Left ventricle myocardium inferior (tissue), 1 donor: ENCODE data around the gene LDB2. TPM values are rescaled to one million over a fixed set of nuclear protein-coding genes. Genes with fewer than 3 reads are reported as not detected.

Experiments used
- DNase-seq: peaks from one replicate; pipeline ENCODE4 v3.0.0-alpha.2; 2020
- H3K27ac ChIP-seq: fragments of 200-600 bp; replicated peaks from 2 replicates; pipeline ENCODE4 v1.8.0; 2021
- H3K27me3 ChIP-seq: fragments of 200-600 bp; 2 replicates; pipeline ENCODE4 v1.8.0; 2021; ENCODE audit warnings: low read depth
- H3K36me3 ChIP-seq: fragments of 200-600 bp; 2 replicates; pipeline ENCODE4 v1.8.0; 2021
- H3K4me1 ChIP-seq: fragments of 200-600 bp; 2 replicates; pipeline ENCODE4 v1.8.0; 2021
- H3K4me3 ChIP-seq: fragments of 200-600 bp; 2 replicates; pipeline ENCODE4 v1.8.0; 2021; ENCODE audit warnings: mild to moderate bottlenecking, moderate library complexity
- H3K9me3 ChIP-seq: fragments of 200-600 bp; replicated peaks from 2 replicates; pipeline ENCODE4 v1.8.0; 2021
- intact Hi-C: fragments of 100-400 bp; cut with micrococcal nuclease; formaldehyde crosslinking; loops from one replicate; pipeline ENCODE4 v1.11.0; 2022
- total RNA-seq: library from RNA; stranded (reverse); fragmentation: NEBNext Ultra II Directional; extraction: Animal tissue kit (Norgen Biotek cat#: 25700); gene quantifications from one replicate; pipeline ENCODE4 v1.2.1, GENCODE V29; 2021
- TF ChIP-seq, protein P1 (sequence below): fragments of 200-600 bp; IDR thresholded peaks from 2 replicates; pipeline ENCODE4 v1.8.0; 2021; ENCODE audit warnings: antibody characterized with exemption, mild to moderate bottlenecking, borderline replicate concordance
- donor health status: DM: no; HTN: yes; CAD: no; lungs with severe emphysema.

The LDB2 gene
- total RNA-seq, 1 donor from 2014 or later, result 29.6 TPM

DNA sequence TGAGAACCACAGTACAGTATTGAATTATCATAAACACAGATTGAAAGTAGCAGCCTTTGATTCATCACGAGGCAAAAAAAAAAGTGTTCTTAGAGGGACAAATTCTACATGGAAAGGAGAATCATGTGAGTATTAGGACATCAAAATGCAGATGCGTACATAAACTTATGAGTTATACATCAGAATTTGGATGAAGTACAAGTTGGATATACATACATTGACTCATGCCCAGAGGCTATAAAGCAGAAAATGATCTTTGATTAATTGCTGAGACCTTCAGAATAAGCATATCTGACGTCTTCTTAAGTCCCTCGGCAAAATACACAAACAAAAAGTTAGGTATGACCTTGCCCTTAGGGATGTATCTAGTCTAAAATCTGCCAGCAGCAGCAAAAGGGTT is 206.4 kb downstream of the LDB2 start:
- Histone ChIP-seq H3K36me3 (no peaks in the 10 kb centered on the region), H3K27me3 (no peaks in the 10 kb centered on the region), H3K4me1 (peaks cover 30% of the 10 kb centered on the region), H3K9me3 (no peaks in the 10 kb centered on the region), H3K27ac (no peak overlapping the region), H3K4me3 (no peak overlapping the region)
- no peak for DNase-seq
- intact Hi-C loops, result no loop called here
- TF ChIP-seq, protein P1, sequence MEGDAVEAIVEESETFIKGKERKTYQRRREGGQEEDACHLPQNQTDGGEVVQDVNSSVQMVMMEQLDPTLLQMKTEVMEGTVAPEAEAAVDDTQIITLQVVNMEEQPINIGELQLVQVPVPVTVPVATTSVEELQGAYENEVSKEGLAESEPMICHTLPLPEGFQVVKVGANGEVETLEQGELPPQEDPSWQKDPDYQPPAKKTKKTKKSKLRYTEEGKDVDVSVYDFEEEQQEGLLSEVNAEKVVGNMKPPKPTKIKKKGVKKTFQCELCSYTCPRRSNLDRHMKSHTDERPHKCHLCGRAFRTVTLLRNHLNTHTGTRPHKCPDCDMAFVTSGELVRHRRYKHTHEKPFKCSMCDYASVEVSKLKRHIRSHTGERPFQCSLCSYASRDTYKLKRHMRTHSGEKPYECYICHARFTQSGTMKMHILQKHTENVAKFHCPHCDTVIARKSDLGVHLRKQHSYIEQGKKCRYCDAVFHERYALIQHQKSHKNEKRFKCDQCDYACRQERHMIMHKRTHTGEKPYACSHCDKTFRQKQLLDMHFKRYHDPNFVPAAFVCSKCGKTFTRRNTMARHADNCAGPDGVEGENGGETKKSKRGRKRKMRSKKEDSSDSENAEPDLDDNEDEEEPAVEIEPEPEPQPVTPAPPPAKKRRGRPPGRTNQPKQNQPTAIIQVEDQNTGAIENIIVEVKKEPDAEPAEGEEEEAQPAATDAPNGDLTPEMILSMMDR, result no peak

DNA sequence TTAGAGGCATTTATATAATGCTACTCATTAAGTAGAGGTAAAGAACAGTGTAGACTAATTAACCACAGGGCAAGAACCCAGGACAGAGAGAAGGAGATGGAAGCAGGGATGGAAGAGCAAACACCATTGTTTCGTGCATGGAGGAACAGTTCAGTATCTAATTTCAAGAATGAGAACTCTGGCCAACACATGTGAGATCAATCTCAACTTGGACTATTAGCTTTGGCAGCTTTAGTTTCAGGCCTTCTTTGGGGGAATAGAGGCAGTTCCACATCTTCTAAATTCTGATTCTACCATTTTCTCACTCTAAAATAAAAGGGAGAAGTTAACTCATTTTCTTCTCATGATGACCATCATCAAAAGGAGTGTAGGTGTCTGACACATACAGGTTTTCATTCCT is 207.0 kb downstream of the LDB2 start:
- Histone ChIP-seq H3K4me3 (no peak overlapping the region), H3K27ac (no peak overlapping the region), H3K4me1 (peaks cover 30% of the 10 kb centered on the region), H3K9me3 (no peaks in the 10 kb centered on the region), H3K36me3 (no peaks in the 10 kb centered on the region), H3K27me3 (no peaks in the 10 kb centered on the region)
- intact Hi-C loops, result no loop called here
- no peak for DNase-seq
- TF ChIP-seq, protein P1, result no peak

DNA sequence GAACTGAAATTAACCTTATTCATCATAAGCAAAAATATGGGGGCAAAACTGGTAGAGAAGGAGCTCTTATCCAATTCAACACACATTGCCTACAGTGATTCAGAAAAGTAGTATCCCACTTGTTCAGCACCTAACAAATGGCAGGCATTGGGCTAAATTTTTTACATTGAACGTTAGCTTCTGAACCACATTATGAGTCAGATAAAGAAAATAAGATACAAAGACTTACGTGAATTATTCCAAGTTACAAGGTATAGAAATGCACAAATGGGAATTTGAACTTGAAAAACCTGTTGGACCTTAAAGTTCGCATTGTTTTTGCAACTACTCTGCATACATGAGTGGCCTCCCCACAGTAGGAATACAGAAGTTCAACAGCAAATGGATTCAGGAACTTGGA is 210.6 kb downstream of the LDB2 start:
- intact Hi-C loops, result no loop called here
- no peak overlapping the region for H3K4me3 ChIP-seq
- no peak overlapping the region for H3K27ac ChIP-seq
- no peaks in the 10 kb centered on the region for H3K9me3 ChIP-seq
- no peaks in the 10 kb centered on the region for H3K36me3 ChIP-seq
- no peaks in the 10 kb centered on the region for H3K27me3 ChIP-seq
- peaks cover 20% of the 10 kb centered on the region for H3K4me1 ChIP-seq
- DNase-seq, result no peak
- TF ChIP-seq, protein P1, result no peak

DNA sequence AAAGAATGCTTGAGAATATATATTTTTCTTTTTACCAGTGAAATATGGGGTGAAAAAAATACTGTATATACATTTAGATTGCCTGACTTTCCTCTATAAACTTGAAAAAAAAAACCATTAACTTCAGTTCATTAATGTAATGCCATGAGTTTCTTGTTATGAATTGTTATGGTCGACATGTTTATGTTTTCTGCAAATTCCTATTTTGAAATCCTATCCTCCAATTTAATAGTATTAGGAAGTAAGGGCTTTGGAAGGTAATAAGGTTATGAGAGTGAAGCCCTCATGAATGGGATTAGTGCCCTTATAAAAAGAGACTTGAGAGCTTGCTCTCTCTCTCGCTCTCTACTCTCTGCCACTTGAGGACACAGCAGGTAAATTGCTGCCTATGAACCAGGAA is 211.4 kb downstream of the LDB2 start:
- Histone ChIP-seq H3K4me3 (no peak overlapping the region), H3K36me3 (no peaks in the 10 kb centered on the region), H3K4me1 (peaks cover 11% of the 10 kb centered on the region), H3K27ac (no peak overlapping the region), H3K27me3 (no peaks in the 10 kb centered on the region), H3K9me3 (no peaks in the 10 kb centered on the region)
- TF ChIP-seq, protein P1, result no peak
- no peak for DNase-seq
- intact Hi-C loops, result no loop called here

DNA sequence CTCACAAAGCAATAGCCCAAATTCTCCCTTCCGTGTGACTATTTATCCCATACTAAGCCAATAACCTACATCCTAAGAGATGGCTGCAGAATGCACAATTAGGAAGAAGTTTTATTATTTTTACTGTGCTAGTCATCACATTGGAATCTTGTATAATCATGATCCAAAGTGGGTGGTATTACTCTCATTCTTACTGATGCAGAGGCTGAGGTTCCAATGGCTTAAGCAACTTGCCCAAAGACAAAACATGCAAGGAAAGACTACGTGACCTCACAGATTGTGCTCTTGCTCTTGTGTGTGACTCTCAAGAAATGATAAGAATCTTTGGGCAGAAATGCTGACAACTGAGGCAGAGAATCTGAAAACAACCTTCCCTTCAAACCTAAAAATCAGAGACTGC is 212.2 kb downstream of the LDB2 start:
- H3K9me3 ChIP-seq, result no peaks in the 10 kb centered on the region
- H3K36me3 ChIP-seq, result no peaks in the 10 kb centered on the region
- H3K4me1 ChIP-seq, result peaks cover 11% of the 10 kb centered on the region
- intact Hi-C loops, result no loop called here
- TF ChIP-seq, protein P1, result no peak
- no peak overlapping the region for H3K4me3 ChIP-seq
- no peak overlapping the region for H3K27ac ChIP-seq
- no peaks in the 10 kb centered on the region for H3K27me3 ChIP-seq
- no peak for DNase-seq

DNA sequence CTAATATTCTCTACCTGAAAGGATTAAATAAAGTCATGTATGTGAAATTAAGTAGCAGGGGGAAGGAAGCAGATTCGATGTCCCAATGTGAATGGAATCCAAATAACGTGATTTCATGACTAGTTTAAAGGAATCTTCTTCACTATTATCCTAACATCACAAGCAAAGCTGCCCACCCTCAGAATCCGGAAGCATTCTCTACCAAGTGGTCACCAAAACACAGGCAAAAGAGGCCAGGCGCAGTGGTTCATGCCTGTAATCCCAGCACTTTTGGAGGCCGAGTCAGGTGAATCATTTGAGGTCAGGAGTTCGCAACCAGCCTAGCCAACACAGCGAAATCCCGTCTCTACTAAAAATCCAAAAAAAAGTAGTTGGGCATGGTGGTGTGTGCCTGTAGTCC is 212.9 kb downstream of the LDB2 start:
- TF ChIP-seq, protein P1, result no peak
- no peaks in the 10 kb centered on the region for H3K9me3 ChIP-seq

More for the DNA sequence above, 212.9 kb downstream of the LDB2 start:
- intact Hi-C loops, result no loop called here
- Histone ChIP-seq H3K4me1 (peaks cover 11% of the 10 kb centered on the region), H3K27me3 (no peaks in the 10 kb centered on the region), H3K36me3 (no peaks in the 10 kb centered on the region), H3K27ac (no peak overlapping the region), H3K4me3 (no peak overlapping the region)
- no peak for DNase-seq
